DOHH2 (cell line): ENCODE data around the gene BNIP2.

Source experiments
- EZH2phosphoT487 ChIP-seq: fragments of 200-600 bp; sonication (generic); IDR thresholded peaks from 2 replicates; pipeline ENCODE4 v1.6.1; 2017; ENCODE audit warnings: borderline replicate concordance, mild to moderate bottlenecking, antibody characterized with exemption, low read length, moderate library complexity, mixed read lengths
- TF ChIP-seq, protein P1 (sequence below): fragments of 200-600 bp; sonication (generic); IDR thresholded peaks from one replicate; pipeline ENCODE4 v1.5.1; 2014; ENCODE audit warnings: antibody characterized with exemption, mild to moderate bottlenecking, low read depth, low read length; ENCODE audit not compliant: poor library complexity, severe bottlenecking

DNA sequence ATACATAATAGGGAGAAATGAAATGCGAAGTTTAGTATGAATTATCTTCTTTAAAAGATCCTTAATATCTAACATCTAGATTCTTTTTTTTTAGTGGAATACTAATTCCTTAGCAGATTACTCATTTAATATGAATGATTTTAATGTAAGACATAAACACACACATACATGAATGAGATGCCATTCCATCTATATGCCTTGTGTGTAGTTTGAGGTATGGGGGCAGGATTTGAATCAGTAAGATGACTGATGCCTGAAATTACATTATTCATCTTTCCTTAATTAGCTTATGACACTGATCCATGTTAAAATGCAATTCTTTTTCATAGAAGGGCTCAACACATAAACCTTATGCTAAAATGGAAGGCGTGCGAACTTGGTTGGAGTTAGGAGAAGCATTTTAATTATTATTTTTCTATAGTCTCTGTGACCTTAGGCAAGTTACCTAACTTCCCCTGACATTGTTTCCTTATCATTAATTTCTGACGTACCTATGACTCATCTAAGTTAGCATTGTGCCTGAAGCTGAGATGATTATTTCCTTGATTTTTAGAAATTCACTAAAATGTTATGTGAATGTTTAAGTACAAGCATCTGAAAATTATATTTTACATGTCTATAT is 10.8 kb upstream of the BNIP2 start:
- TF ChIP-seq, protein P1, sequence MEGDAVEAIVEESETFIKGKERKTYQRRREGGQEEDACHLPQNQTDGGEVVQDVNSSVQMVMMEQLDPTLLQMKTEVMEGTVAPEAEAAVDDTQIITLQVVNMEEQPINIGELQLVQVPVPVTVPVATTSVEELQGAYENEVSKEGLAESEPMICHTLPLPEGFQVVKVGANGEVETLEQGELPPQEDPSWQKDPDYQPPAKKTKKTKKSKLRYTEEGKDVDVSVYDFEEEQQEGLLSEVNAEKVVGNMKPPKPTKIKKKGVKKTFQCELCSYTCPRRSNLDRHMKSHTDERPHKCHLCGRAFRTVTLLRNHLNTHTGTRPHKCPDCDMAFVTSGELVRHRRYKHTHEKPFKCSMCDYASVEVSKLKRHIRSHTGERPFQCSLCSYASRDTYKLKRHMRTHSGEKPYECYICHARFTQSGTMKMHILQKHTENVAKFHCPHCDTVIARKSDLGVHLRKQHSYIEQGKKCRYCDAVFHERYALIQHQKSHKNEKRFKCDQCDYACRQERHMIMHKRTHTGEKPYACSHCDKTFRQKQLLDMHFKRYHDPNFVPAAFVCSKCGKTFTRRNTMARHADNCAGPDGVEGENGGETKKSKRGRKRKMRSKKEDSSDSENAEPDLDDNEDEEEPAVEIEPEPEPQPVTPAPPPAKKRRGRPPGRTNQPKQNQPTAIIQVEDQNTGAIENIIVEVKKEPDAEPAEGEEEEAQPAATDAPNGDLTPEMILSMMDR: no peak
- TF ChIP-seq EZH2phosphoT487: no peak
